Gastrocnemius medialis (tissue), 4 donors: ENCODE measurements around the gene CCM2L. TPM values are rescaled to one million over a fixed set of nuclear protein-coding genes. Genes with fewer than 3 reads are reported as not detected.
A peak's percentile ranks its signal among the peaks of the same experiment; 100 is the strongest.

Experiments used
- ATAC-seq, 2 donors: fragments of 150-250 bp; one replicate each; pipeline ENCODE4 v1.9.1; 2016
- DNase-seq, 2 donors: peaks; one replicate each; pipeline ENCODE4 v3.0.0-alpha.2; 2019
- H3K27ac ChIP-seq, 4 donors: fragments of 200-600 bp; sonication (generic); 1 replicate in 1 of 4; 2 replicates in 3 of 4; pipeline ENCODE4 v1.5.1; 2016 to 2018; ENCODE audit warnings: mild to moderate bottlenecking in 2 of 4, moderate library complexity in 1 of 4
- H3K27me3 ChIP-seq, 3 donors: fragments of 200-600 bp; sonication (generic) in 2 of 3; 1 replicate in 1 of 3; 2 replicates in 2 of 3; pipeline versions ENCODE4 v1.5.1 to v1.6.0; 2016 to 2019; ENCODE audit warnings: mild to moderate bottlenecking in 1 of 3, moderate library complexity in 1 of 3
- H3K36me3 ChIP-seq, 2 donors: fragments of 200-600 bp; sonication (generic) in 1 of 2; one replicate each; pipeline ENCODE4 v1.5.1; 2017 to 2018
- H3K4me1 ChIP-seq, 2 donors: fragments of 200-600 bp; sonication (generic) in 1 of 2; one replicate each; pipeline ENCODE4 v1.5.1; 2016 to 2017; ENCODE audit warnings: mild to moderate bottlenecking in 2 of 2
- H3K4me3 ChIP-seq, 4 donors: fragments of 200-600 bp; sonication (generic) in 3 of 4; 1 replicate in 1 of 4; 2 replicates in 3 of 4; pipeline ENCODE4 v1.5.1; 2016 to 2019; ENCODE audit warnings: mild to moderate bottlenecking in 2 of 4
- H3K9me3 ChIP-seq, 3 donors: fragments of 200-600 bp; sonication (generic) in 2 of 3; 1 replicate in 1 of 3; 2 replicates in 2 of 3; pipeline ENCODE4 v1.5.1; 2016 to 2019
- CTCF ChIP-seq, 5 experiments: fragments of 450-650 bp in 3 of 5; fragments of 200-600 bp in 2 of 5; sonication (generic) in 2 of 5; IDR thresholded peaks in 4 of 5; conservative IDR thresholded peaks in 1 of 5; 1 replicate in 4 of 5; 2 replicates in 1 of 5; pipeline ENCODE4 v1.5.1; 2016 to 2019; ENCODE audit warnings: antibody characterized with exemption in 5 of 5, mild to moderate bottlenecking in 3 of 5, moderate library complexity in 3 of 5
- POLR2A ChIP-seq, 2 donors: fragments of 450-650 bp; IDR thresholded peaks; one replicate each; pipeline ENCODE4 v1.6.1; 2017; ENCODE audit warnings: antibody characterized with exemption in 2 of 2, mild to moderate bottlenecking in 2 of 2, moderate library complexity in 2 of 2
- in situ Hi-C, 4 donors: fragments of 200-750 bp; cut with MboI; loops; one replicate each; pipeline versions ENCODE4 v1.15.0 to v1.8.0; 2017; ENCODE audit warnings: low sequenced_read_pairs in 4 of 4
- intact Hi-C: fragments of 100-400 bp; cut with DNase I; formaldehyde crosslinking; loops from one replicate; pipeline ENCODE4 v1.15.1; 2023; ENCODE audit warnings: low total_unique reads
- total RNA-seq, 4 donors: library from RNA; depleted of rRNA; stranded (reverse); fragments of >200 nt; gene quantifications; one replicate each; pipeline versions ENCODE4 v1.1.0 to v1.2.3, GENCODE V29; 2016

CCM2L gene
- total RNA-seq, 4 donors from 2014 or later: 2.2 to 5.8 (median 3.2) TPM

DNA sequence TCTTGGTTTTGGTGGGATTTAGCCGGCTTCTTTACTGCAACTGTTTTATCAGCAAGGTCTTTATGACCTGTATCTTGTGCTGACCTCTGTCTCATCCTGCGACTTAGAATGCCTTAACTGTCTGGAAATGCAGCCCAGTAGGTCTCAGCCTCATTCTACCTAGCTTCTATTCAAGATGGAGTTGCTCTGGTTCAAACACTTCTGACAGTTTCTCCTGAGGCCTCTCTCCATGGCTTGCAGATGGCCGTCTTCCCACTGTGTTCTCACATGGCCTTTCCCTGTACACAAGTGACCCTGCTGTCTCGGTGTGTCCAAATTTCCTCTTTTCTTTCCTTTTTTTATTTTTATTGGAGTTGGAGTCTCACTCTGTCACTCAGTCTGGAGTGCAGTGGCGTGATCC lies 4.2 kb upstream of the CCM2L start:
- Histone ChIP-seq H3K27me3 (peaks cover 0 to 4% (median 0%) of the 10 kb centered on the region in 3 donors), H3K9me3 (no peaks in the 10 kb centered on the region), H3K36me3 (no peaks in the 10 kb centered on the region), H3K4me3 (no peak overlapping the region), H3K27ac (no peak overlapping the region), H3K4me1 (peaks cover 0 to 2% of the 10 kb centered on the region in 2 donors)
- in situ Hi-C loops: no loop called here
- intact Hi-C loops: no loop called here
- TF ChIP-seq POLR2A (IDR thresholded peaks at IDR 0.05) (no peak), CTCF (IDR thresholded peaks at IDR 0.05 in 4 of 5, conservative IDR thresholded peaks at IDR 0.05 in 1 of 5) (no peak)
- DNase-seq (no peak), ATAC-seq (no peak)

GRCh38 chr20:32006841-32007786 lies 3.1 kb upstream of the CCM2L start:
- in situ Hi-C loops: no loop called here
- no peak for DNase-seq

GRCh38 chr20:32007787-32008616 lies 2.2 kb upstream of the CCM2L start:
- Histone ChIP-seq H3K4me1 (peaks cover 0 to 2% of the 10 kb centered on the region in 2 donors), H3K36me3 (no peaks in the 10 kb centered on the region), H3K4me3 (no peak overlapping the region), H3K27me3 (peaks cover 0 to 6% (median 0%) of the 10 kb centered on the region in 3 donors), H3K27ac (peak overlapping the region in 3 of 4 donors; percentile 12 to 65 (median 44)), H3K9me3 (no peaks in the 10 kb centered on the region)
- DNase-seq (no peak), ATAC-seq (peak; percentile 60 to 65)
- intact Hi-C loops: no loop called here
- in situ Hi-C loops: no loop called here
- TF ChIP-seq CTCF (IDR thresholded peaks at IDR 0.05 in 4 of 5, conservative IDR thresholded peaks at IDR 0.05 in 1 of 5) (no peak), POLR2A (IDR thresholded peaks at IDR 0.05) (no peak)

More at GRCh38 chr20:32006841-32007786, 3.1 kb upstream of the CCM2L start:
- peaks cover 0 to 2% of the 10 kb centered on the region in 2 donors for H3K4me1 ChIP-seq
- H3K4me3 ChIP-seq: no peak overlapping the region
- H3K27ac ChIP-seq: peak overlapping the region in 3 of 4 donors; percentile 31 to 50 (median 39)
- intact Hi-C loops: no loop called here
- no peaks in the 10 kb centered on the region for H3K9me3 ChIP-seq
- TF ChIP-seq CTCF (IDR thresholded peaks at IDR 0.05 in 4 of 5, conservative IDR thresholded peaks at IDR 0.05 in 1 of 5): no peak
- TF ChIP-seq POLR2A (IDR thresholded peaks at IDR 0.05): no peak
- no peak for ATAC-seq
- H3K36me3 ChIP-seq: no peaks in the 10 kb centered on the region
- H3K27me3 ChIP-seq: peaks cover 0 to 4% (median 0%) of the 10 kb centered on the region in 3 donors

DNA sequence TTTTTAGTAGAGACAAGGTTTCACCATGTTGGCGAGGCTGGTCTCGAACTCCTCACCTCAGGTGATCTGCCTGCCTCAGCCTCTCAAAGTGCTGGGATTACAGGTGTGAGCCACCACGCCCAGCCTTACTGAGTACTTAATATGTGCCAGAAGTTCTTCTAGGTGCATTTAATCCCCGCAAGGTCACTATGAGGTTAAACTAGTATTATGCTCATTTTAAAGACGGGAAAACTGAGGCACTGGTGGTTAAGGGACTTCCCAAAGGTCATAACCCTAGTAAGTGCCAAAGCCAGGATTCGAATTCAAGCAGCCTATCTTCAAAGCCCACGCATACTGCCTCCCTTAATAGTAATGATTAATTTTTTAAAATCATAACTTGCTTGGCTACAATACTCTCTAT lies 674 bp upstream of the CCM2L start:
- intact Hi-C loops: no loop called here
- Histone ChIP-seq H3K4me3 (no peak overlapping the region), H3K27ac (peak overlapping the region in 3 of 4 donors; percentile 49 to 59 (median 55)), H3K36me3 (no peaks in the 10 kb centered on the region), H3K27me3 (peaks cover 0 to 9% (median 3%) of the 10 kb centered on the region in 3 donors), H3K4me1 (peaks cover 0 to 2% of the 10 kb centered on the region in 2 donors), H3K9me3 (no peaks in the 10 kb centered on the region)
- ATAC-seq: no peak
- no peak for TF ChIP-seq POLR2A (IDR thresholded peaks at IDR 0.05)
- no peak for TF ChIP-seq CTCF (IDR thresholded peaks at IDR 0.05 in 4 of 5, conservative IDR thresholded peaks at IDR 0.05 in 1 of 5)
- no peak for DNase-seq
- in situ Hi-C loops: no loop called here
